Activated CD4-positive, alpha-beta T cell treated with anti-CD3 and anti-CD28 coated beads, Interleukin-2, Interleukin-4, amounts not matched to agents 100 ng/mL and 50 ng/mL, durations not matched to agents 16 hours and 8 hours (primary cell): ENCODE measurements around the gene SLC2A11.
A peak's percentile ranks its signal among the peaks of the same experiment; 100 is the strongest.
"Not testable (repeated sequence)": the region's sequence is repeated elsewhere in the genome, so short reads cannot be mapped to it uniquely, and the experiment has no call there.

Source experiments
- DNase-seq: peaks from one replicate; pipeline ENCODE4 v3.0.0-alpha.2; 2020; ENCODE audit warnings: low spot score

SLC2A11 gene

DNA sequence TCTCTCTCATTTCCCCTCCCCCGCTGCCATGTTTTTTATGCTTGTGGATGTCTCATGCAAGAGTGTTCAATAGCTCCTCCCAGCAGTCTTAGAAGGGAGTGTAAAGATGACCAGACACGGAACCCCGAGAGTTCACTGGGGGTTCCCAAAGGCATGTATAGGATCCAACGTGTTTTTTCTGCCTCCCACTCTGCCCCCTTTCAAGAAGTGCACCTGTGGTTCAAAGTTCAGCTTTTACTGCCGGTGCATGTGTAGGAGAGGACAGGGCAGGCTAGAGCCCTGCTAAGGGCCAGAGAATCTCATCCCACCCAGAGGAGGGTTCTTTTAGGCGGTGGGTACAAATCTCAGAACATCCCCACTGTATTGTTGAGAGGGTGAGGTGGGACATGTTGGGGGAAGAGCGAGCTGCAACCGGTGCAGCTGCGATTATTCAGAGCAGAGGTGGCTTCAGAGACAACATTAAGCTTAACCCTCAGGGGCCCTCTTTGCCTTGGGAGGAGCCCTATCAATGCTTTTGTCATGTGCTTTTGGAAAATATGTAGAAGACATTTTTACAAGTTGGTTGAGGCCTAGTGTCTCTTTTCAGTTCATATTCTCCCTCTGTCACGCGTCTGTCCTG is 51.0 kb downstream of the SLC2A11 start:
- no peak for DNase-seq

DNA sequence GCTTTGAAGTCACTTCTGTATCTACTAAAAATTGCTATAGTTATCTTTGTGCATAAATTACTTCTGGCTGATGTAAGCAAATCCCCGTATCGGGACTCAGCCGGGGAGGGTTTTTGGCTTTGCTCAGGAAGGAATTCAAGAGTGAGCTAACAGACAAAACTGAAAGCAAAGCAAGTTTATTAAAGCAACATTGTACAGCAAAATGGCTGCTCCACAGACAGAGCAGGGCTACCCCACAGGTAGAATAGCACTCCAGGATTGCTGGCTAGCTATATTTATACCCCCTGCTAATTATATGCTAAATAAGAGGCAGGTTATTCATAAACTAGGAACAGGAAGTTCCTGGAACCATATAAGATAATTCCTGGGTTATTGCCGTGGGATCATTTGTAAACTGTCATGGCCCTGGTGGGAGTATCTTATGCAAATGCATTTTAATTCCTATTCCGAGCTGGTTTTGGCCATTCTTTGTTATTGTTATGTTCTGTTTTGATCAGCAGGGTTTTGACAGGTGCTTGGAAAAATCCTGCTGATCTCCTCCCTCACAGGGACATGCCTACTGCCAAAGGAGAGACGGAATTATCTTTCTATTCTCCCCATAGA is 51.7 kb downstream of the SLC2A11 start:
- DNase-seq = no peak

DNA sequence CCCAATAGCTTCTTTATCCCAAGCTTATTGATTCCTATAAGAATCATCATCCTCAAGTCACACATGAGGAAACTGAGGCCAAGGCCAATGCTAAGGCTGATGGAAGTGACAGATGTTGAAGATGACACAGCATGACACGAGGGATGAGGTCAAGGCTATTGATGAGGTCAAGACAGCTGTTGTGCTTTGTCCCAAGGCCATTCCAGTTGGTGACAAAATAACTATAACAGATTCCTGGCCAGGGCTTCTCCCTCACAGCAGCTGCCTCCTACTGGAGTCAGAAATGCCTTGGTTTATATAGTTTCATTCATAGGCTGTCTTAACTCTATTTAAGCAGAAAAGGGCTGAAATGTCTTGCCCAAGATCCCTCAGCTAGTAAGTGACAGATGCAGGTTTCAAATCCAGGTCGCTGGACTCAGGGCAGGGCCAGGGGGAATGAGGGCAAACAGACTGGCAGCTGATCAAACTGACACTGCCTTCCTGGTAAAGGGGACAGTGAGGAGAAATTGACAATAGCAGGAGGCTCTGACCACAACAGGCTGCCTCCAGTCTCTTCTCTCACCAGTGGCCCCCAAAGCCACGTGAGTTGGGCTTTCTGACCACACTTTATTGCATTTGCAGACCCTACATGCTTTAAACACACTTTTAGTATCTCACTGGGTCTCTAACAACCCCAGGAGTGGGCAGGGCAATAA is 53.0 kb downstream of the SLC2A11 start:
- no peak for DNase-seq

- no peak for DNase-seq
Observed at GRCh38 chr22:23911318-23911980, 53.8 kb downstream of the SLC2A11 start.

- DNase-seq = no peak
Observed at GRCh38 chr22:23912293-23912903, 54.7 kb downstream of the SLC2A11 start.

GRCh38 chr22:23913306-23913660 is 55.6 kb downstream of the SLC2A11 start:
- peak; percentile 31 for DNase-seq

DNA sequence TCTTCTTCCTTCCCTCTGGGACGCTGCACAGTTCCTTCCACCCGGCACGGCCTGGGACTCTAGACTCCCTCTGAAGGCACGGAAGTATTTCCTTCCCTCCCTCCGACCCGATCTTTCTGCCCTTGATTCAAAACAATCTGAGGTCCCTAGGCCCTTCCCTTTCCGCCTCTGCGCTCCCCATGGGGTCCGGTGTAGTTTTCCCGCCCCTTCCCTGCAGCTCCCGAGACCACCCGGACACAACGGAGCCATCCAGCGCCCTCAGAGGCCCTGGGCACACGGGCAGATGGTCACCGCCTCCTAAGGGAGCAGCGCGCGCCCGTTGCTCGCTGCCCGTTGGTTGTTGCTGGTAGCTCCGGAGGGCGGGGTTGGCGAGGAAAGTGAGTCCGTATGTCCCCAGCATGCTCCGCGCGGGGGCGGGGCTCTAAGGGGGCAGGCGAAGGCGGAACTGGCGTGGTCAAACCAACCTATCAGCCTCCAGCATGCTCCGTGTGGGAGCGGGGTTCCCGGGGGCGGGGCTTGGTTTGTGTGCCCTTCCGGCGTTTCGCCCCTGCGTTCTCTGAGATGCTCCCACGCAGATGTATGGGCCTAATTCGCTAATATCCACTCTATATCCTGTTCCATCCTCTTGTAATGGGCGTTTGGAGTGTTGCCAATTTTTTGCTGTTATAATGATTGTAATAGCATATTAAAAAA is 56.1 kb downstream of the SLC2A11 start:
- peak; percentile 99 for DNase-seq

GRCh38 chr22:23915290-23915689 is 57.6 kb downstream of the SLC2A11 start:
- DNase-seq = no peak

GRCh38 chr22:23920267-23920611 is 62.6 kb downstream of the SLC2A11 start:
- DNase-seq = not testable (repeated sequence)

DNA sequence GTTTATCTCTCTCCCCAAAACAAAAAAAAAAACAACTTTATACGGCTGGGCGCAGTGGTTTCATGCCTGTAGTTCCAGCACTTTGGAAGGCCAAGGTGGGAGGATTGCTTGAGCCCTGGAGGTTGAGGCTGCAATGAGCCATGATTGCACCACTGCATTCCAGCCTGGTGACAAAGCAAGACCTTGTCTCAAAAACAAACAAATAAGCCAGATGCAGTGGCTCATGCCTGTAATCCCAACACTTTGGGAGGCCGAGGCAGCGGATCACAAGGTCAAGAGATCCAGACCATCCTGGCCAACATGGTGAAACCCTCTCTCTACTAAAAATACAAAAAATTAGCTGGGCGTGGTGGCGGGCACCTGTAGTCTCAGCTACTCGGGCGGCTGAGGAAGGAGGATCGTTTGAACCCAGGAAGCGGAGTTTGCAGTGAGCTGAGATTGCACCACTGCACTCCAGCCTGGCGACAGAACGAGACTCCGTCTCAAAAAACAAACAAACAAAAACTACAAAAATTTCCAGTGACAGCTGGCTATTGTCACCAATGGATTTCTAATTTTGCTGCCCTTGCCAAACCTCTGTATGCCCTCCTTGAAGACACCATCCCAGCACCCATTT is 64.0 kb downstream of the SLC2A11 start:
- DNase-seq = not testable (repeated sequence)

- no peak for DNase-seq
Observed at GRCh38 chr22:23922921-23923320, 65.2 kb downstream of the SLC2A11 start.

DNA sequence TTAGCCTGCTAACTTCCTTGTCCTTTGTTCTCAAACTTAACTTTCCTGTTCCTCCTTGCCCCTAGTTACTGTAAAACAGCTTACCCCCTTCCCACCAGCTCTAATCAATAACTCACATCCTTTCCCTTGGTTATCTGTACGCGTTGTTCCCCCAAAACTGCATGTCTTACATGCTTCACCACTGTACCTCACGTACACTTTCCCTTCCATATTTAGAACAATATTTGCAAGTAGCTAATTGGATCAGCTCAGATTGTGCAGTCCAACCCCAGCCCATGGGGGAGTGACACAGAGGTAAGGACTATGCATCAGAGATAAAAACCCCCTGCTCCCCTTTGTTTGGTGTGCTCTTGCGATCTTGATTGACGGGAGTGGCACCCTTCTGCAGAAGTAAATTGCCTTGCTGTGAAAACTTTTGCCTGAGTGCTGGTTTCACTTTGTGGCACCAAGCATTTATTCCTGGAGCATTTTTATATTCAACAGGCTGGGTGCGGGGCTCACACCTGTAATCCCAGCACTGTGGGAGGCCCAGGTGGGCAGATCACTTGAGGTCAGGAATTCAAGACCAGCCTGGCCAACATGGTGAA is 67.4 kb downstream of the SLC2A11 start:
- no peak for DNase-seq

DNA sequence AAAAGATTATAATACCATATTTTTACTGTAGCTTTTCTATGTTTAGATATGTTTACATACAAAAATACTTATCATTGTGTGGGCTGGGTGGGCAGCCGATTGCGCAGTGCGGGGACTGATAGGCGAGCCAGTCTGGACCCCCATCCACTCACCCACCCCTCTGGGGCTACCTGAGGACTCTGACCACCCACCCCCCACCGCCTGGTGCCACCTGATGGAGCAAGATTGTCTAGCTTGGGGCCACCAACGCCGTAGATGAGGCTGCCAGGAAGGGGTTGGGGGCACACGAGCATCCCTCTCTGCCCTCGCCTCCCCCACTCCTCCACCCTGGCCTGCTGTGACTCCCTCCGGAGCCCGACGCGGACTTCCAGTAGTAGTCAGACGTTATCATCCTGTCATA is 68.9 kb downstream of the SLC2A11 start:
- DNase-seq = no peak
